Duodenal mucosa (tissue), 2 donors: ENCODE measurements around the gene KIAA0408.

Experiments
- H3K27ac ChIP-seq: one replicate; pipeline ENCODE4 v1.7.0; 2013; ENCODE audit warnings: low read depth, low read length
- H3K27me3 ChIP-seq, 2 donors: one replicate each; pipeline ENCODE4 v1.7.0; 2013; ENCODE audit warnings: low read length in 2 of 2, control low read depth in 1 of 2; ENCODE audit not compliant: insufficient read depth in 2 of 2, control insufficient read depth in 1 of 2
- H3K36me3 ChIP-seq, 2 donors: one replicate each; pipeline ENCODE4 v1.7.0; 2013; ENCODE audit warnings: low read length in 2 of 2, control low read depth in 1 of 2; ENCODE audit not compliant: insufficient read depth in 2 of 2, control insufficient read depth in 1 of 2
- H3K4me1 ChIP-seq, 2 donors: one replicate each; pipeline ENCODE4 v1.7.0; 2013; ENCODE audit warnings: low read length in 2 of 2, control low read depth in 1 of 2; ENCODE audit not compliant: insufficient read depth in 2 of 2, control insufficient read depth in 1 of 2
- H3K4me3 ChIP-seq, 2 donors: one replicate each; pipeline ENCODE4 v1.7.0; 2013; ENCODE audit warnings: low read length in 2 of 2, low read depth in 1 of 2
- H3K9ac ChIP-seq, 2 donors: one replicate each; pipeline ENCODE4 v1.7.0; 2013; ENCODE audit warnings: low read length in 2 of 2, low read depth in 1 of 2
- H3K9me3 ChIP-seq, 2 donors: one replicate each; pipeline ENCODE4 v1.7.0; 2013; ENCODE audit warnings: low read length in 2 of 2, control low read depth in 1 of 2; ENCODE audit not compliant: control insufficient read depth in 1 of 2

The KIAA0408 gene

DNA sequence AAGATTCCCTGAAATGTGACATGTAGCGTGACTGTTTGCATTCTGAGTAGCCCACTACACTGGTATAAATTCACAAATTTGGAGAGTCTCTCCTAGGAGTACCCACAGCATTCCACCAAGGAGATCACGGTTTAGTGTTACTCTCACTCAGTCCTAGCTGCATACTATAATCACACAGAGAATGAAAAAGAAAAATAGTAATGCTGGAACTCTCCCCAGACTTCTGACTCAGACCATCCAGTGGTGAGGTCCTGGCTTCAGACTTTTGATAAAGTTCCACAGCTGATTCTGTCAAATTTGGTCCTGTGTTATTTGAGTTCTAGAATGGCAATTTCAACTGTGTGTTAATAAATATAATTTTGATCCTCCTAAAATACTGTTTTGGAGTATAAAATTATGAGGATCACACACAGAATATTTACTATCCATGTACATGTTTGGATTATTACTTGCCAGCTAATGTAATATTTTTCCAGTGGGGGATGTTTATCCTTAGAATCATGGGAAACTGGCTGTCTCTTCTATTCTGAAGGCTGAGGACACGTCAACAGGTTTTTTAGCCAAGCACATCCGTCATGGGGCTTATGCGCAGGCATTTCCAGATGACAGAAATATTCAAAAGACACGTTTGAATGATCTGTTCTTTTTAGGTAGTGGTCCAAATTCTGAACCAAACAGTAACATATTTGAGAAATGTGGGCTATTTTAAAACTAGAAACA lies 5.1 kb upstream of the KIAA0408 start:
- Histone ChIP-seq H3K27me3 (no peaks in the 10 kb centered on the region), H3K4me3 (no peak overlapping the region), H3K36me3 (no peaks in the 10 kb centered on the region), H3K9ac (no peak overlapping the region), H3K27ac (no peak overlapping the region), H3K9me3 (no peaks in the 10 kb centered on the region), H3K4me1 (no peaks in the 10 kb centered on the region)

DNA sequence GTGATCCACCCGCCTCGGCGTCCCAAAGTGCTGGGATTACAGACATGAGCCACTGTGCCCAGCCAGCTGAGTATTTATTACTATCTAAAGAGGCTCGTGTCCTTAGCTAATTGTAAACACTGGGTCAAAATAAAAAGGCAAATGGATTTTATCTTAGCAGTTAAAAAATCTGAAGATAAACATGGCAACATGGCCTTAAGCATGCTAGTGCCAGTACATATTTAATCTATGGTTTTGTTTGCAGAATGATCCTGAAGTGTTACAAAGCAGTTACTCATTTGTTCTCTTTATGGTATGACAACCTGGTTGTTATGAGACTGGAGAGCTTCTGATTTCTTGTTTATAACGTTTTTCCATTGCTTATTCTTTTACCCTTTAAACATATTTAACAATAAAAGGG lies 3.9 kb upstream of the KIAA0408 start:
- no peaks in the 10 kb centered on the region for H3K9me3 ChIP-seq
- H3K27me3 ChIP-seq: no peaks in the 10 kb centered on the region
- H3K36me3 ChIP-seq: no peaks in the 10 kb centered on the region
- H3K4me1 ChIP-seq: no peaks in the 10 kb centered on the region
- no peak overlapping the region for H3K27ac ChIP-seq
- H3K4me3 ChIP-seq: no peak overlapping the region
- H3K9ac ChIP-seq: no peak overlapping the region

DNA sequence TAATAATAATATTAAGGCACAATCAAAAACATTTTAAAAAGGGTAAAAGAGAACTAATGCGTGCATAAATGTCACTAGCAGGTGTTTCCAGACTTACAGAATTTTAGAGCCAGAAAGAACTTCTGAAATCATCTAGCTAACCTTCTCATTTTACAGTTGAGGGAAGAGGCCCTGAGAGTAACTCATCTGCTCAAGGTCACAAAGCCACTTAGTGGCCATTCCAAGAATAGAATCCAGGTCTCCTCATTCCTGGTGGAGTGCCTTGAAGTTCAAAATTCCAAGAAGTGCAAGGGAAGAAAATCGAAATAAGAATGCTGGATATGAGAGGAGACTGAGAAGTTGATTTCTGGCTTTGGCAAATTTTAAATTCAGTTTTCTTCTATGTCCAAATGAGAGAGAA lies 3.2 kb upstream of the KIAA0408 start:
- Histone ChIP-seq H3K9me3 (no peaks in the 10 kb centered on the region), H3K9ac (no peak overlapping the region), H3K4me1 (no peaks in the 10 kb centered on the region), H3K27ac (no peak overlapping the region), H3K27me3 (no peaks in the 10 kb centered on the region), H3K36me3 (no peaks in the 10 kb centered on the region), H3K4me3 (no peak overlapping the region)

DNA sequence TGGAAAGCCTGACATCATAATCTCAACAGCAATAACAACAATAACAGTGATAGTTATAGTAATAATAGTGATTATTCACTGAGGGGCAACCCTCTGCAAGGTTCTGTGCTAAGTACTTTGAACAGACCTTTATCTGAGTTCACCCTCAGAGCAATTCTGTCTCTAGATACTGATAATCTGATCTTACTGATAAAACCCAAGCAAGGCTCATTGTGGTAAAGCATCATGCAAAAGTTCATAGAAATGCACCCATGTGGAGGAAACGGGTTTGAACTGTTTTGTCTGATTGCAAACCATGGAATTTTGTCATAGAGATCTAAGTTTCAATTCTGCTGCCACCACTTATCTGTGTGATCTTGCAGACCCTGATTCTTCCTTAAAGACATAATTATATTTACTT lies 1.3 kb upstream of the KIAA0408 start:
- no peaks in the 10 kb centered on the region for H3K4me1 ChIP-seq
- no peaks in the 10 kb centered on the region for H3K27me3 ChIP-seq
- H3K36me3 ChIP-seq: no peaks in the 10 kb centered on the region
- H3K9ac ChIP-seq: no peak overlapping the region
- H3K4me3 ChIP-seq: no peak overlapping the region
- no peak overlapping the region for H3K27ac ChIP-seq
- H3K9me3 ChIP-seq: no peaks in the 10 kb centered on the region

DNA sequence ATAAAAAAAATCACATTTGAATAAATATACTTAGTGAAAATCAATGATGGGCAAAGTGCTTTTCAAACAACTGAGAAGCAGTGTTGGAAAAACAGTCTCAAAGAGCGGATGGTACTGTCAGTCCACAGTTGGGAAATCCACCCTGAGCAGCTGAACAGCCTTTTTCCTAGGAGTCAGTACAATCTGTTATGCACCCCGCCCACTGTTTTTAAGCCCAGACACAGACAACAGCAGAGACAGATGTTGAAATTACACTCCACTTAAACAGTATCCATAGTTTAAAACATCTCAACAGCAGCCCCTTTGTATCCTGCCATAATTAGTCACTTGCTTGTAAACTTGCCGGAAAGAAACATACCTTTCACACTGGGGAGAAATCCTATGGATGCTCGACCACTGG lies 372 bp downstream of the KIAA0408 start:
- Histone ChIP-seq H3K9ac (no peak overlapping the region), H3K27me3 (no peaks in the 10 kb centered on the region), H3K27ac (peak overlapping the region; percentile 47), H3K36me3 (no peaks in the 10 kb centered on the region), H3K4me1 (no peaks in the 10 kb centered on the region), H3K4me3 (peak overlapping the region in 1 of 2 donors; percentile 13), H3K9me3 (no peaks in the 10 kb centered on the region)

DNA sequence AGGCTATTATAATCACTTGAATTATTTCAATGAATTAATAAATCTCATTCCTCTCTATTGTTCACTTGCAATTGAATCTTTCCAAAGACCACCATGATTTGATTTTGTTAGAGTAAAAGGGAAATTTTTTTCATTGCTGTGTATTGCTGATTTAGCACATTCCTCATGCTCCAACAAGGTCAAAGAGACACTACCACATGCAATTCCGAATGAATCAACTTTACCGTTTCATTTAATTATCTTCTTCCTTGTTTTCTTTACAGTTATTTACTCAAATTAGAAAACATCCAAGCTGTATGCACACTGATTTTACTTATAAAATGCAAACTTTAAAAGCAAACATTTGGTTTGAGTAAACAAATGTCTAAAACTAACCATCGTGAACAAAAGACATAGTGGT lies 967 bp downstream of the KIAA0408 start:
- Histone ChIP-seq H3K4me1 (no peaks in the 10 kb centered on the region), H3K9ac (no peak overlapping the region), H3K9me3 (no peaks in the 10 kb centered on the region), H3K27me3 (no peaks in the 10 kb centered on the region), H3K36me3 (no peaks in the 10 kb centered on the region), H3K27ac (no peak overlapping the region), H3K4me3 (no peak overlapping the region)

DNA sequence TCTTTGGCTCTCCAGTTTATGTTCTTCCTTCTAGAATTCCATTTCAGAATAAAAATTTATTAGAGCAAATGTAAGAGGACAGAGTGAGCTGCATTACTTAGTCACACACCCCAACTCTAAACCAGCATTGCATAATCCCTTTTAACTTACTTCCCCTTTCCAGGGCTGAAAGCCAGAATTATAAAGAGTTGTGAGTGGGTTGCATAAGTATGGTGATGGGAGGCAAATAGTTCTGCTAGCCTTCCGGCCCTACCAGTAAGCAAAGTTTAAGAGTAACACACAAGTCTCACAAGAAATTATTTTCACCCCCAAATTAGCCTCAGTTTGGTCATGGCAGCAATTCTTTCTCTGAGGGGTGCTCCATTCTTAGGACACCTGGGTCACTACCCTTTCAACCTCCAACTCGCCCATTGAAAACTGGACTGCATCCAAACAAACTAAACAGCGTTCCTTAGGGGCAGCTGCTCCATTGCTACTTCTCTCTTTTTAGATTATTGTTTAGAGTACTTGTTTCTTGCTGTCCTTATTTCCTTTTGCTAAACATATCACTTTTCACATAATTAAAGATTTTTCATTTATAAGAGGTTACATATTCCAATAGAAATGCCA lies 1.6 kb downstream of the KIAA0408 start:
- Histone ChIP-seq H3K9me3 (no peaks in the 10 kb centered on the region), H3K4me1 (no peaks in the 10 kb centered on the region), H3K27me3 (no peaks in the 10 kb centered on the region), H3K4me3 (no peak overlapping the region), H3K27ac (no peak overlapping the region), H3K36me3 (no peaks in the 10 kb centered on the region), H3K9ac (no peak overlapping the region)

DNA sequence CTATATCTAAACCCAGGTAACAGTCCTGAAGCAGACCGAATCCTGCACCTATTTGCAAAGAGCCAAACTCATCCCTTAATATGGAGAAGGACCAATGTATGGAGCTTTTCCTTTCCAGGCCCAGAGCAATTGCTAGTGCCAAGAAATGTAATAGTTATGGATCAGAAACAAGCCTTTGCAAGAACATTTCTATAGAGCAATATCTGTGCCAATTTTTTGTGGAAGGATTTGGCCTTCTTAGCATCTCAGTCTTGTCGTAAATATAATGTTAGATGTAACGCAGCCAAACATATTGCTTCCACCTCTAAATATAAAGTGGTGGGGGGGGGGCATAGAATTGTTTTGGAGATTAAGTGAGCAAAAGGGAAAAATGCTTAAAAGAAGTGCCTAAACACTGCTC lies 2.7 kb downstream of the KIAA0408 start:
- H3K4me1 ChIP-seq: no peaks in the 10 kb centered on the region
- H3K27ac ChIP-seq: no peak overlapping the region
- no peaks in the 10 kb centered on the region for H3K9me3 ChIP-seq
- H3K9ac ChIP-seq: no peak overlapping the region
- H3K27me3 ChIP-seq: no peaks in the 10 kb centered on the region
- H3K36me3 ChIP-seq: no peaks in the 10 kb centered on the region
- no peak overlapping the region for H3K4me3 ChIP-seq

DNA sequence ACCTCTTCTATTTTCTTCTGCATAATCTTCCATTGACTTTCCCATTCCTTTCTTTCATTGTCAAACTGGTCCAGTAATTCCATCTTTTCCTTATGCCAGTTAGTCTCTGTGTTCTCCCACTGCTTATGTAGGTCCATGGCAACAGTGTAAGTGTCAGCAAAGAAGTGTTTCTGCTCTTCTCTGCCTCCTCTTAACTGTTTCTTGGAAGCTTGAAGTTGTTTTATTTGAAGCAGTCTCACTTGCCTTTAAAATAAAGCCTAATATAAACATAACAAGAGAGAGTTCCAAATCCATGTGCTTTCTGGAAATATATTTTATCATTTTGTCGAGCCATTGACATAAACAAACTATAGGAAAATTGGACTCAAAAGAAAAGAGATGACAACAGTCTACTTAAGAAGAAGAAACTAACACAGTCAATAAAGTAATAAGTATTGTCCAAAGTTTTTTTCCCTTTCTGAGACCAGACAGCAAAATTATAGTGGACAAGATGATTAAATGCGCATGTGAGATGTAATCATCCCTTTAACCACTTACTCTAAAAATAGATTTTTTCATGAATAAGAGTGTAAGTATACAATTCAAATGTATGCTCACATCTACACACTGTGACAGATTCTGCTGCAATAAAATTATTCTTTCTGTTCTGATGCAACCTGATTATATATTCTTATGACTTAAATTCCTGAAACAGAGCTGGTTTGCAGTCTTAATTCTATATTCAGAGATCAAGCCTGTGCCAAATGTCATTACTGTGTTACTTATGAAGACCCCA lies 5.2 kb downstream of the KIAA0408 start:
- no peak overlapping the region for H3K9ac ChIP-seq
- H3K4me1 ChIP-seq: no peaks in the 10 kb centered on the region
- H3K27me3 ChIP-seq: no peaks in the 10 kb centered on the region
- H3K27ac ChIP-seq: no peak overlapping the region
- no peaks in the 10 kb centered on the region for H3K9me3 ChIP-seq
- H3K4me3 ChIP-seq: no peak overlapping the region
- H3K36me3 ChIP-seq: no peaks in the 10 kb centered on the region

DNA sequence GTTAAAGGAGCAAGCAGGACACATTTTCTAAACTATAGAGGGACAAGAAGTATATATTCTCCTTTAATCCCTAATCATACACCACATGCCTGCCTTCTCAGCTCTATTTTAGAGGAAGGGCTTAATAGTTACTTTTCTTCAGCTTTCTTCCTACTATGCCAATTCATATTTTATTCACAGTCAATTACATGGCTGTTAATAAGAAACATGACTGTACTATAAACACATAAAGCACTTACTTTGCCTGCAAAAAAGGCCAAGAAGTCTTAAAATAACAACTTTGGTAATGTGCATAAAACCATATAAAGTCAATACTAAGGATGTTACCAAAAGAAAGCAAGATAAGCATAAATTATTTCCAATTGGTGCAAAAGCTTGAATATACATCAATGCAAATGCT lies 6.4 kb downstream of the KIAA0408 start:
- H3K4me3 ChIP-seq: no peak overlapping the region
- no peaks in the 10 kb centered on the region for H3K27me3 ChIP-seq
- H3K27ac ChIP-seq: no peak overlapping the region
- H3K4me1 ChIP-seq: no peaks in the 10 kb centered on the region
- no peaks in the 10 kb centered on the region for H3K9me3 ChIP-seq
- no peak overlapping the region for H3K9ac ChIP-seq
- H3K36me3 ChIP-seq: no peaks in the 10 kb centered on the region
